ENCODE results near the gene DCUN1D2. TPM values are rescaled to one million over a fixed set of nuclear protein-coding genes. Genes with fewer than 3 reads are reported as not detected.

The DCUN1D2 gene
- total and polyA plus RNA-seq, 10 of the 15 experiments (the other 5 are each of a cell fraction or from before 2014, with no cell fraction given), result 2.5 to 23.6 (median 9.3) TPM

- TF ChIP-seq EZH2 (IDR thresholded peaks at IDR 0.05; ENCODE audit: borderline replicate concordance, control insufficient read depth, low read depth, low read length) (no peak), BCL11A (IDR thresholded peaks at IDR 0.05; ENCODE audit: low read depth, low read length) (no peak), MLLT1 (IDR thresholded peaks at IDR 0.05) (no peak), EP300 (IDR thresholded peaks at IDR 0.05; ENCODE audit: borderline replicate concordance in 1 of 2, control insufficient read depth in 1 of 2, low read depth in 2 of 2, low read length in 2 of 2) (no peak), ZBED1 (IDR thresholded peaks at IDR 0.05; ENCODE audit: borderline replicate concordance) (no peak), WRNIP1 (IDR thresholded peaks at IDR 0.05; ENCODE audit: borderline replicate concordance, low read depth, low read length) (no peak), MAX (IDR thresholded peaks at IDR 0.05; ENCODE audit: low read depth, low read length) (no peak)
These were observed 37.3 kb downstream of the DCUN1D2 start, which contains the start of gene ADPRHL1 (continued) for GRCh38 chr13:113452942-113453901.

GRCh38 chr13:113452466-113452865, 38.0 kb downstream of the DCUN1D2 start:
- Histone ChIP-seq H3K4me2 (ENCODE audit: control insufficient read depth, insufficient read depth) (no peak overlapping the region), H3K4me1 (ENCODE audit: control insufficient read depth, insufficient read depth, low read length) (no peaks in the 10 kb centered on the region), H3K79me2 (ENCODE audit: control insufficient read depth, insufficient read depth, low read length) (no peaks in the 10 kb centered on the region), H2AFZ (ENCODE audit: control insufficient read depth, low read depth, low read length) (no peak overlapping the region), H3K9me3 (replicated peaks; ENCODE audit: control insufficient read depth, insufficient read depth, low read length) (no peaks in the 10 kb centered on the region; the same call in 2 of the 3 replicates), H3K36me3 (ENCODE audit: control insufficient read depth in 2 of 2, insufficient read depth in 2 of 2, low read length in 1 of 2) (peaks cover 4 to 9% of the 10 kb centered on the region in 2 experiments; a peak in 3 of 4 replicates), H3K27me3 (replicated peaks in 1 of 2; ENCODE audit: control insufficient read depth in 2 of 2, insufficient read depth in 2 of 2, low read length in 1 of 2) (no peaks in the 10 kb centered on the region), H3K4me3 (no peak overlapping the region), H4K20me1 (ENCODE audit: control insufficient read depth, insufficient read depth) (no peaks in the 10 kb centered on the region), H3K9ac (ENCODE audit: control insufficient read depth, insufficient read depth, low read length) (no peak overlapping the region), H3K27ac (ENCODE audit: control insufficient read depth, insufficient read depth) (no peak overlapping the region)
- DNase-seq (ENCODE audit: low read depth, low spot score) (no peak), ATAC-seq (no peak), FAIRE-seq (no peak)
- no TSS peak for BruUV-seq (replicated peaks)
- ChIA-PET SMC1A (ENCODE audit: uncharacterized antibody, unreplicated experiment) (interaction anchor here (1.3 to 1.9 kb wide), 2 partner anchors 10 to 41 kb away, joined by 4 read pairs; no protein-coding TSS in a partner anchor), CTCF (interaction anchor here (1.6 to 1.8 kb wide), 3 partner anchors 14 to 510 kb away, joined by 3 to 9 read pairs (median 5); no protein-coding TSS in a partner anchor), POLR2A (no interaction called here), RAD21 (ENCODE audit: unreplicated experiment) (no interaction called here)
- no peak for TF ChIP-seq STAT1 (conservative IDR thresholded peaks at IDR 0.05)
- TF ChIP-seq CREB1 (IDR thresholded peaks at IDR 0.05; ENCODE audit: low read depth), result no peak
- TF ChIP-seq IRF4 (IDR thresholded peaks at IDR 0.05; ENCODE audit: low read depth, low read length), result no peak
- no peak for TF ChIP-seq CBFB (IDR thresholded peaks at IDR 0.05; ENCODE audit: low read depth)
- intact Hi-C loops (cut with micrococcal nuclease; ENCODE audit: unreplicated experiment) (loop anchor here (5.0 kb wide), 1 partner anchor 510 kb away; no protein-coding TSS in a partner anchor), in situ Hi-C loops (cut with MboI) (no loop called here)
- 94% methylated on average over 4 of the region's 4 CpGs for WGBS (ENCODE audit: insufficient coverage, insufficient replicate concordance, low lambda C conversion rate, missing lambda C conversion rate)
